Measurements from ENCODE around the gene CYGB. TPM values are rescaled to one million over a fixed set of nuclear protein-coding genes. Genes with fewer than 3 reads are reported as not detected.
"Not testable (repeated sequence)": the region's sequence is repeated elsewhere in the genome, so short reads cannot be mapped to it uniquely, and the experiment has no call there.

The CYGB gene
- total and polyA plus RNA-seq, 12 donors: 6.3 to 38.3 (median 14.3) TPM

DNA sequence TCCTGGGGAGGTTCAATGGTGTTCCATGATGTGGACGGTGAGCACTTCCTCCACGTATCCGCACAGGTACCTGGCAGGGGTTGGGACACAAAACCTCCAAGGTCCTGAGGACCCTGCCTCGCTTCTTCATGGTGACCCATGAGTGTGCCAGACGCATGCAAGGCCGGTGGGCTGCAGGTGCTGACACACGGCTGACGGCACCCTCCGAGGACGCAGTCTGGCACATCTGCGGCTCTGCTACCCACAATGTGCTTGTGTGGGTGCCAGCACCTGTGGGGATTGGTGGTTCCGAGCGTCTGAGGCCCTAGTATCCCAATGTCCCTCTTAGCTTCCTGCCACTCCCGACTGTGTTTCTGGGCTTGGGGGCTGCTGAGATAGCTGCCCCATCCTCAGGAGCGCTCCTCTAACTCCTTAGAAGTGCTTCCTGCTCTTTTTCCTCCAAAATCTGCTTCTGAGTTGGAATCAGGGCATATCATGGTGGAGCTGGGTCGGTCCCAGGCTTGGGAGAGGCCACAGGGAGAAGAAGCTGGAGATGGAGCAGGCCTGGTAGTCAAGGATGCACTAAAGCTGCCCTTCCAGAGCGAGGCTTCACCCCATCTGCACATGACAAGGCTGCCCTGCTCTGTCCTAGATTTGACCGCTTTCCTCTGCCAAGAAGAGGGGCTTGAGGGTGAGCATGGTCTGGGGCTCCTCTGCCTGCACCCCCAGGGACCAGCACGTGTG, 1.6 kb downstream of the CYGB start:
- Histone ChIP-seq H3K36me3 (replicated peaks in 1 of 2) (no peaks in the 10 kb centered on the region), H3K9me3 (replicated peaks in 1 of 3) (no peaks in the 10 kb centered on the region), H3K4me3 (no peak overlapping the region), H3K27me3 (peaks cover 9% of the 10 kb centered on the region), H3K4me1 (replicated peaks in 1 of 2) (peaks cover 4 to 22% of the 10 kb centered on the region in 2 donors), H3K27ac (peak overlapping the region in 2 of 5 donors; percentile 29 to 71)
- 73 to 85% (median 83%) methylated on average over 12 to 19 of the region's 19 CpGs for WGBS, 4 donors
- no peak for TF ChIP-seq POLR2A (IDR thresholded peaks at IDR 0.05)
- TF ChIP-seq, protein P1, sequence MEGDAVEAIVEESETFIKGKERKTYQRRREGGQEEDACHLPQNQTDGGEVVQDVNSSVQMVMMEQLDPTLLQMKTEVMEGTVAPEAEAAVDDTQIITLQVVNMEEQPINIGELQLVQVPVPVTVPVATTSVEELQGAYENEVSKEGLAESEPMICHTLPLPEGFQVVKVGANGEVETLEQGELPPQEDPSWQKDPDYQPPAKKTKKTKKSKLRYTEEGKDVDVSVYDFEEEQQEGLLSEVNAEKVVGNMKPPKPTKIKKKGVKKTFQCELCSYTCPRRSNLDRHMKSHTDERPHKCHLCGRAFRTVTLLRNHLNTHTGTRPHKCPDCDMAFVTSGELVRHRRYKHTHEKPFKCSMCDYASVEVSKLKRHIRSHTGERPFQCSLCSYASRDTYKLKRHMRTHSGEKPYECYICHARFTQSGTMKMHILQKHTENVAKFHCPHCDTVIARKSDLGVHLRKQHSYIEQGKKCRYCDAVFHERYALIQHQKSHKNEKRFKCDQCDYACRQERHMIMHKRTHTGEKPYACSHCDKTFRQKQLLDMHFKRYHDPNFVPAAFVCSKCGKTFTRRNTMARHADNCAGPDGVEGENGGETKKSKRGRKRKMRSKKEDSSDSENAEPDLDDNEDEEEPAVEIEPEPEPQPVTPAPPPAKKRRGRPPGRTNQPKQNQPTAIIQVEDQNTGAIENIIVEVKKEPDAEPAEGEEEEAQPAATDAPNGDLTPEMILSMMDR (IDR thresholded peaks at IDR 0.05): no peak
- DNase-seq: no peak
- intact Hi-C loops (cut with DNase I): no loop called here

DNA sequence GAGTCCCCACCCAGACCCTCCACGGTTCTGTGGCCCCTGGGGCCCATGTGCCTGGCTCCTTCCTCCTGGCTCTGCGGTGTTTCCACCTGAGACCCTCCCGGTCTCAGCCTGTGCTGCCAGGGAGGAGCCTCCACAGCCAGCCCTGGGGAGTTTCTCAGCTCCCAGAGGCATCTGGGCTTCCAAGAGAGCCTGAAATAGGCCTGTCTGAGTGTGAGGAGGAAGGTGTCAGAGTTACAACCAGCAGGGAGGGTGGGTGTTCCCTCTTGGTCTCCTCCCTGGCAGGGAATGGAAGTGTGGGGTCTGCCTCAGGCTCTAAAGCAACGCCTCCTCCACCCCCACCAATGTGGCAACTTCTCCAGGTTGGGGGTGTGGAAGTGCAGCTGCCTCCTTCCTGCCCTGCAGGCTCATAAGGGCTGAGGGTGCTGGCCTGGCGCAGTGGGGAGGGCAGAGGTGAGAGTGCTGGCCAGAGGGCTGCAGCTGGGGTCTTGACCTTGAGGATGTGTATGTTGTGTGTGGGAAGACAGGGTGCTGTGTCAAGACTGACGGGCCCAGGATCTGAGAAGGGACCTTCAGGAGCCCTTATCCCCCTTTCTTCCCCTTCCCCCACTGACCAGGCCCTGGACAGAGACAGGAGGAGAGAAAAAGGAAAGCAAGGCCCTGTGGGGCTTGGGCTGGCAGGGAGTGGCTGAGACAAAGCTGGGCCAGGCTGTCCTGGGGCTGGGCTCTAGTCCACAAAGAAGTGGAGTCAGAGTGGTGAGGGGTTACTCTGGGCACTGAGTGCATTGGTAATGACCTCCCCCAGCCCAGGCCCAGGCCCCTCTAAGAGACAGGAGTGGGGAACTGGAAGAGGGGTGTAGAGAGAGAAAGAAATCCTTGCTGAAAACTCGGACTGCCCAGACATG, 2.4 kb downstream of the CYGB start:
- no peak for DNase-seq
- no peaks in the 10 kb centered on the region for H3K9me3 ChIP-seq (replicated peaks in 1 of 3)
- H3K4me1 ChIP-seq (replicated peaks in 1 of 2): peaks cover 0 to 24% of the 10 kb centered on the region in 2 donors
- H3K4me3 ChIP-seq: no peak overlapping the region
- no peak for TF ChIP-seq POLR2A (IDR thresholded peaks at IDR 0.05)
- TF ChIP-seq, protein P1 (IDR thresholded peaks at IDR 0.05): no peak
- peaks cover 9% of the 10 kb centered on the region for H3K27me3 ChIP-seq
- H3K27ac ChIP-seq: peak overlapping the region in 2 of 5 donors; percentile 29 to 71
- no peaks in the 10 kb centered on the region for H3K36me3 ChIP-seq (replicated peaks in 1 of 2)
- WGBS, 4 donors: 74 to 88% (median 78%) methylated on average over 4 to 7 of the region's 7 CpGs
- intact Hi-C loops (cut with DNase I): no loop called here

DNA sequence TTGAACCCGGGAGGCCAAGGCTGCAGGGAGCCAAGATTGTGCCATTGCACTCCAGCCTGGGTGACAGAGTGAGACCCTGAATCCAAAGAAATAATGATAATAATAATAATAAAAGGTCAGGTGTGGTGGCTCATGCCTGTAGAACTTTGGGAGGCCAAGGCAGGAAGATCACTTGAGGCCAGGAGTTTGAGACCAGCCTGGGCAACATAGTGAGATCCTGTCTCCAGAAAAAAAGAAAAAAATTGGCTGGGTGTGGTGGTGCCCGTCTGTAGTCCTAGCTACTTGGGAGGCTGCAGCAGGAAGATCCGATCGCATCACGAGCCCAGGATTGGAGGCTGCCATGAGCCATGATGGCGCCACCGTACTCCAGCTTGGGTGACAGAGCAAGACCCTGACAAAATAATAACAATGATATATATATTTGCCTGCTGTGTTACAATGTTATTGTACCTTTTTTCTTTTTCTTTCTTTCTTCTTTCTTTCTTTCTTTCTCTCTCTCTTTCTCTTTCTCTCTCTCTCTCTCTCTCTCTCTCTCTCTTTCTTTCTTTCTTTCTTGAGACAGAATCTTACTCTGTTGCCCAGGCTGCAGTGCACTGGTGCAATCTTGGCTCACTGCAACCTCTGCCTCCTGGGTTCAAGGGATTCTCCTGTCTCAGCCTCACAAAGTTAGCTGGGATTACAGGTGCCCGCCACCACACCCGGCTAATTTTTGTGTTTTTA, 3.7 kb downstream of the CYGB start:
- WGBS, 4 donors: 91 to 99% (median 95%) methylated on average over 9 of the region's 9 CpGs
- H3K36me3 ChIP-seq (replicated peaks in 1 of 2); H3K27me3 ChIP-seq; H3K4me3 ChIP-seq; H3K27ac ChIP-seq; intact Hi-C loops (cut with DNase I); DNase-seq; H3K9me3 ChIP-seq (replicated peaks in 1 of 3): not testable (repeated sequence)
- peaks cover 9 to 37% of the 10 kb centered on the region in 2 donors for H3K4me1 ChIP-seq (replicated peaks in 1 of 2)

DNA sequence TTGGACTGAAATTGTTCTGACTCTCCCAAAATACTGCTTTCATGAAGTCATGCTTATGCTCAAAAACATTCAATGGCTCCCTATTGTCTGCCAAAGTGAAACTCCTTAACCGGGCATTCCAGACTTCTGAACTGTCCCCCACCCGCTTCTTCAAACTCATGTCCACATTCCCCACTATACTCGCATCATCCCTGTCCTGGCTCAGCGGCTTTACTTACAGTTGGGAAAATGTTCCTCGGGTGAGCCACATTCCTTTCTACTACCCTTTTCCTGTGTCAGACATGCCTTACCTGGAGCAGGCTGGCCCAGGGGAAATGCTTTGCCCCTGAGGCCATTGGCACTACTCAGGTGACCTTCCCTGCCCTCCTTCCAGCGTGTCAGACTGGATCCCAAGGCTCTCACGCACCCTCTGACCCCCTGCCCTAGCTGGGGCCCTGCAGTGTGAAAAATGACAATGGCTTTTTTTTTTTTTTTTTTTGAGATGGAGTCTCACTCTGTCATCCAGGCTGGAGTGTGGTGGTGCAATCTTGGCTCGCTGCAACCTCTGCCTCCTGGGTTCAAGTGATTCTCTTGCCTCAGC, 5.3 kb downstream of the CYGB start:
- no peaks in the 10 kb centered on the region for H3K9me3 ChIP-seq (replicated peaks in 1 of 3)
- intact Hi-C loops (cut with DNase I): no loop called here
- TF ChIP-seq, protein P1 (IDR thresholded peaks at IDR 0.05): no peak
- no peak for TF ChIP-seq POLR2A (IDR thresholded peaks at IDR 0.05)
- peaks cover 15 to 42% of the 10 kb centered on the region in 2 donors for H3K4me1 ChIP-seq (replicated peaks in 1 of 2)
- H3K4me3 ChIP-seq: no peak overlapping the region
- H3K27ac ChIP-seq: peak overlapping the region in 2 of 5 donors; percentile 81 to 91
- no peaks in the 10 kb centered on the region for H3K36me3 ChIP-seq (replicated peaks in 1 of 2)
- H3K27me3 ChIP-seq: peaks cover 2% of the 10 kb centered on the region
- no peak for DNase-seq
- 68 to 83% (median 74%) methylated on average over 8 of the region's 8 CpGs for WGBS, 4 donors

Data from adrenal gland (tissue), 12 donors.